ENCODE data around the gene TSSK2. TPM values are rescaled to one million over a fixed set of nuclear protein-coding genes. Genes with fewer than 3 reads are reported as not detected.

The TSSK2 gene
- total RNA-seq, 1 donor, result not detected

DNA sequence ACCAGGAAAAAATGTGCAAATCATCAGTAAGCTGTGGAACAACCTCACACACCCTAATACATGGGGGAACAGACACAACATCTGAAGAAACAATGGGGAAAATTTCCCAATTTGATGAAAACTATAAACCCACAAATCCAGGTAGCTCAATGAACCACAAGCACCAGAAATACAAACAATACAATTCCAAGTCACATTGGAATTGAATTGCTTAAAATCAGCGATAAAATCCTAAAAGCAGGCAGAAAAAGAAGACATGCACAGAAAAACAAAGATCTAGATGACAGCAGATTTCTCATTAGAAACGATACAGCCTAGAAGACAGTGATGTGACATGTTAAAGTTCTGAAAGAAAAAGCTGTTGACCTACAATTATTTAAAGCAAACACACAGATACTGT is 40.9 kb upstream of the TSSK2 start:
- Histone ChIP-seq H3K4me3 (ENCODE audit: insufficient read depth, low read length) (no peak overlapping the region), H3K27ac (ENCODE audit: low read depth, low read length) (no peak overlapping the region), H4K20me1 (ENCODE audit: insufficient read depth, low read length) (peaks cover 48% of the 10 kb centered on the region), H3K27me3 (ENCODE audit: insufficient read depth, low read length) (no peaks in the 10 kb centered on the region), H2AFZ (ENCODE audit: low read length) (no peak overlapping the region), H3K36me3 (ENCODE audit: insufficient read depth, low read length) (no peaks in the 10 kb centered on the region), H3K4me1 (ENCODE audit: insufficient read depth, low read length) (peaks cover 16% of the 10 kb centered on the region), H3K79me2 (ENCODE audit: insufficient read depth, low read length) (peaks cover 46% of the 10 kb centered on the region), H3K9me3 (ENCODE audit: low read depth, low read length) (no peaks in the 10 kb centered on the region), H3K4me2 (ENCODE audit: insufficient read depth, low read length) (no peak overlapping the region)
- no peak for TF ChIP-seq CTCF (IDR thresholded peaks at IDR 0.05; ENCODE audit: extremely low read depth, low read depth, low read length)
- no peak for DNase-seq (ENCODE audit: insufficient read length, low spot score, missing footprints)

DNA sequence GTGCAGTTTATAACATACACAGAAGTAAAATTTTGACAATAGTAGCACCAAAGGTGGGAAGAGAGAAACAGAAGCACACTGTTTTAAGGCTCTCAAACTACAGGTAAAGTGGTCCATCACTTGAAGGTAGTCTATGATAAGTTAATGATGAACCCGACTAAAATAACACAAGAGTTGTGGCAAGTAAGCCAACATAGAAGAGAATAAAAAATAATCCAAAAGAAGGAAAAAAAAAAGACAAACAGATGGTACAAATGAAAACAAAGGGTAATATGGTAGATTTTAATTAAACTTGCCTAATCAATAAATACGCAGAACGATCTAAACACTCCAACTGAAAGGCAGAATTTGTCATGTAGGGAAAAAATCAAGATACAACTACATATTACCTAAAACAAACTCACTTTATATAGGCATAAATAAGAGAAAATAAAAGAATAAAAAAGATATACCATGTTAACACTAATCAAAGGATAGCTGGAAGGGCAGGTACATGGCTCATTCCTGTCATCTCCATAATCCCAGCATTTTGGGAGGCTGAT is 40.5 kb upstream of the TSSK2 start:
- Histone ChIP-seq H3K27me3 (ENCODE audit: insufficient read depth, low read length) (no peaks in the 10 kb centered on the region), H4K20me1 (ENCODE audit: insufficient read depth, low read length) (peaks cover 44% of the 10 kb centered on the region), H3K4me1 (ENCODE audit: insufficient read depth, low read length) (peaks cover 11% of the 10 kb centered on the region), H3K79me2 (ENCODE audit: insufficient read depth, low read length) (peaks cover 47% of the 10 kb centered on the region), H3K27ac (ENCODE audit: low read depth, low read length) (no peak overlapping the region), H3K36me3 (ENCODE audit: insufficient read depth, low read length) (no peaks in the 10 kb centered on the region), H2AFZ (ENCODE audit: low read length) (no peak overlapping the region), H3K9me3 (ENCODE audit: low read depth, low read length) (no peaks in the 10 kb centered on the region), H3K4me2 (ENCODE audit: insufficient read depth, low read length) (no peak overlapping the region), H3K4me3 (ENCODE audit: insufficient read depth, low read length) (no peak overlapping the region)
- no peak for DNase-seq (ENCODE audit: insufficient read length, low spot score, missing footprints)
- no peak for TF ChIP-seq CTCF (IDR thresholded peaks at IDR 0.05; ENCODE audit: extremely low read depth, low read depth, low read length)

GRCh38 chr22:19092725-19093124 is 38.4 kb upstream of the TSSK2 start:
- no peak overlapping the region for H2AFZ ChIP-seq (ENCODE audit: low read length)

More at GRCh38 chr22:19092725-19093124, 38.4 kb upstream of the TSSK2 start:
- no peak for DNase-seq (ENCODE audit: insufficient read length, low spot score, missing footprints)
- H3K36me3 ChIP-seq (ENCODE audit: insufficient read depth, low read length), result no peaks in the 10 kb centered on the region
- peaks cover 44% of the 10 kb centered on the region for H4K20me1 ChIP-seq (ENCODE audit: insufficient read depth, low read length)
- TF ChIP-seq CTCF (IDR thresholded peaks at IDR 0.05; ENCODE audit: extremely low read depth, low read depth, low read length), result no peak
- no peaks in the 10 kb centered on the region for H3K4me1 ChIP-seq (ENCODE audit: insufficient read depth, low read length)
- no peak overlapping the region for H3K27ac ChIP-seq (ENCODE audit: low read depth, low read length)
- H3K9me3 ChIP-seq (ENCODE audit: low read depth, low read length), result no peaks in the 10 kb centered on the region
- H3K4me3 ChIP-seq (ENCODE audit: insufficient read depth, low read length), result no peak overlapping the region
- no peak overlapping the region for H3K4me2 ChIP-seq (ENCODE audit: insufficient read depth, low read length)
- H3K79me2 ChIP-seq (ENCODE audit: insufficient read depth, low read length), result peaks cover 58% of the 10 kb centered on the region
- no peaks in the 10 kb centered on the region for H3K27me3 ChIP-seq (ENCODE audit: insufficient read depth, low read length)

Data from osteoblast (primary cell).